HK-2 (cell line): ENCODE measurements around the gene PRCC.

Experiments
- DNase-seq: peaks from one replicate; pipeline ENCODE4 v3.0.0-alpha.2; 2018; ENCODE audit not compliant: unreplicated experiment

Gene PRCC

GRCh38 chr1:156813750-156814570 is 46.6 kb downstream of the PRCC start:
- peak; percentile 73 for DNase-seq

- no peak for DNase-seq
These were observed 47.4 kb downstream of the PRCC start for GRCh38 chr1:156814571-156815260.

GRCh38 chr1:156815307-156815826 is 48.0 kb downstream of the PRCC start:
- no peak for DNase-seq

GRCh38 chr1:156815961-156816422 is 48.7 kb downstream of the PRCC start:
- no peak for DNase-seq

- DNase-seq: no peak
These were observed 49.4 kb downstream of the PRCC start, which contains the start of gene SH2D2A for GRCh38 chr1:156816561-156817328. Gene SH2D2A (minus strand): TSS chr1:156816848. CDS start chr1:156816708, 140 bp downstream.

- DNase-seq: no peak
These were observed 54.5 kb downstream of the PRCC start for GRCh38 chr1:156821801-156822200.

- no peak for DNase-seq
These were observed 55.3 kb downstream of the PRCC start for GRCh38 chr1:156822680-156823079.

- DNase-seq: no peak
These were observed 56.0 kb downstream of the PRCC start for GRCh38 chr1:156823210-156823790.

- no peak for DNase-seq
These were observed 59.3 kb downstream of the PRCC start for GRCh38 chr1:156826630-156827029.

- no peak for DNase-seq
These were observed 61.2 kb downstream of the PRCC start for GRCh38 chr1:156828400-156829124.

GRCh38 chr1:156832434-156832833 is 65.1 kb downstream of the PRCC start:
- DNase-seq: no peak

GRCh38 chr1:156833603-156834002 is 66.3 kb downstream of the PRCC start:
- DNase-seq: no peak

- DNase-seq: no peak
These were observed 67.0 kb downstream of the PRCC start for GRCh38 chr1:156834322-156834721.

GRCh38 chr1:156836041-156836654 is 68.8 kb downstream of the PRCC start:
- no peak for DNase-seq

- DNase-seq: no peak
These were observed 69.6 kb downstream of the PRCC start for GRCh38 chr1:156836892-156837291.

GRCh38 chr1:156838972-156839371 is 71.6 kb downstream of the PRCC start:
- no peak for DNase-seq

- no peak for DNase-seq
These were observed 72.2 kb downstream of the PRCC start for GRCh38 chr1:156839426-156840109.

- DNase-seq: no peak
These were observed 73.0 kb downstream of the PRCC start for GRCh38 chr1:156840186-156840897.

GRCh38 chr1:156840898-156841279 is 73.6 kb downstream of the PRCC start:
- DNase-seq: no peak
